DMS153 treated with DMSO at 0.1 percent for 48 hours (cell line): Measurements from ENCODE around the gene ZCCHC8.
A peak's percentile ranks its signal among the peaks of the same experiment; 100 is the strongest.

Source experiments
- DNase-seq: peaks from one replicate; lab custom pipeline; 2025; ENCODE audit not compliant: unreplicated experiment; lab: John Stamatoyannopoulos, UW

ZCCHC8 gene

DNA sequence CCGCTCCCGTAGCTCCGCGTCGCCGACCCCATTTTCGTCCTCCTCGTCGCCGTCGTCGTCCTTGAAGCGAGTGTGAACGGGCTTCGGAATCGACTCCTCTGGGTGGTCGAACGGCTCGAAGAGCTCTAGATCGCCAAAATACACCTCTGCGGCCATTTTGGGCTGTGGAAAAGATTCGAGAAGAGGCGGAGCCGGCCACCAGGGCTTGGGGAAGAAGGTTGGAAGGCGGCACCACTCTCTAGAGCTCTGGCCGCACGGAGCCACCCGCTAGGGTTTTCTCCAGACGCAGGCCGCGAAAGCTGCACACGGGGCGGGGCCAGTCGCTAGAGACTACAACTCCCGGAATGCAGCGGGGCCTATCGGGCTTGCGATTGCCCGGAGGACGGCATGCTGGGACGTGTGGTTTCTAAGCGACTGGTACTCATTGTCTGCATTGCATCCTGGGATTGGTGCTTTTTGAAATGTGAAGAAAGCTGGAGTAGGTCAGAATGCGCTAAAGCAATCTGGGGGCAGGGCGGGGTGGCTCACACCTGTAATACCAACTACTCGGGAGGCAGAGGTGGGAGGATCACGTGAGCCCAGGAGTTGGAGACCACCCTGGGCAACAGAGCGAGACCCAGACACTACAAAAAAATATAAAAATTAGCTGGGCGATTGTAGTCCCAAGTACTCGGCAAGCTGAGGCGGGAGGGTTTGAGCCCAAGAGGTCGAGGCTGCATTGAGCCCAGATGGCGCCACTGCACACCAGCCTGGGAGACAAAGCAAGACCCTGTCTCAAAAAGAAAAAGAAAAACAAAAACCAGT is at the start of gene ZCCHC8:
TSS of gene ZCCHC8 (minus strand) at position 248 of the 804 bp plus-strand sequence. CDS start at position 156, 92 bp downstream.
- peak; percentile 99 for DNase-seq

DNA sequence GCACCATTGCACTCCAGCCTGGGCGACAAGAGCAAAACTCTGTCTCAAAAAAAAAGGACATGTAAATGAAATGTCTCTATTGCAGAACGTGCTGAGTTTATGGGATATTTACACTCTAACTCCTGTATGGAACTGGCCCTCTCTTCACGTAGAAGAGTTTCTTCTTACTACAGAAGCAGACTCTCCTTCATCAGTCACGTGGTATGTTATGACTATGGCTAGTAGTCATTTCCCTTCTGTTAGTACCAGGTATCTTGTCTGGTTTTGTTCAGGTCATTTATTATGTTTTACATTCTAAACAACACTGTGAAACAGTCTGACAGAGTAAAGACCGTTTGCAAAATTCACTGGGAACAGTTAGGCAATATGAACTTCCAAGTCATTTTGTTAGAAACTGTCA is 46.6 kb upstream of the ZCCHC8 start:
- no peak for DNase-seq

DNA sequence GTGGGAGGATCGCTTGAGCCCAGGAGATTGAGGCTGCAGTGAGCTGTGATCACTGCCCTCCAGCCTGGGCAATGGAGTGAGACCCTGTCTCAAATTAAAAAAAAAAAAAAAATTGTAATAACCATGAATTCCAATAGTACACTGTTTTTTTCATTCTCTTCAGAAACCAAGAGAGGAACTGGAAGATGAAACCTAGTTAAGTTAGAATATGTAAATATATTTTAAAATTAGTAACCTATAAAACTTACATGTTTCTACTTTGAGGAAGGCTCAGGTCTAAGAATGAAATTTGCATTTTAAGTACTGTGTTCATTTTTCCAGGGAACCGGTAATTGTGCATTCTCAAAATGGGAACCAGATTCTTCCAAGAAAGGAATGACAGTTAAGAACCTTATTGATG is 45.1 kb upstream of the ZCCHC8 start:
- DNase-seq = no peak

DNA sequence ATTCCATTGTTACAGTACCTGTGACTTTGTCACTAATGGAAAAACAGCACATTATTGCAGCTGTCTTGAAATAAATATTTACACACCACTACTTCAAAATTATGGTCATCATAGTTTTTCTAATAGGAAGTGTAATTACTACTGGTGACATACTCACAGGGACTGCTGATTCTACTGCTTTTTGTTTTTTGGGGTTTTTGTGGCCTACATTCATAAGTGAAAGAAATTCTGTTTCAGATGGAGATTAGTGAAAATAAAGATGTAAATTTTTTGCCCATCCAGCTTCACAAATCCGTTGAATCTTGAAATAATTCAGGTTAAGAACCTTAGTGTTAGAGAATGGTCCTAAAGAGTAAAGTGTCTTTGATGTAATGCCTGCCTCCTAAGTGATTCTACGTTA is 43.8 kb upstream of the ZCCHC8 start:
- DNase-seq = no peak

DNA sequence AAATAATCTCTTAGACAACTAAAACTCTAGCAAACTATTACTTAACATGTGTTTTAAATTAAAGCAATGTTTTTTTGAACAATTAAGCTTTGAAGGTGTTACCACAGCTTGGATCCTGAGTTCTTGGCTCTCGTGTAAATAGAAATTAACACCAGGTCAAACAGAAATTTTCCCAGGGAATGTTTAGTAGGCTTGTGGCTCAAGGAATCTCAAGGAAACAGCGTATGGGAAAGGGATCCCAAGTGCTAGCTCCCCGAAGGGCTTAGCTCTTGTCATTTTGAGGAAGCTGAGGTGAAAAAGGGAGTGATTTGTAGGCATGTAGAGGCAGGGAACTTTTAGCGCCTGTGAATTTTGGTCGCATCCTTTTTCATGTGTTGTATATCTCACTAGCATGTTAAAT is 37.8 kb upstream of the ZCCHC8 start:
- DNase-seq = no peak

DNA sequence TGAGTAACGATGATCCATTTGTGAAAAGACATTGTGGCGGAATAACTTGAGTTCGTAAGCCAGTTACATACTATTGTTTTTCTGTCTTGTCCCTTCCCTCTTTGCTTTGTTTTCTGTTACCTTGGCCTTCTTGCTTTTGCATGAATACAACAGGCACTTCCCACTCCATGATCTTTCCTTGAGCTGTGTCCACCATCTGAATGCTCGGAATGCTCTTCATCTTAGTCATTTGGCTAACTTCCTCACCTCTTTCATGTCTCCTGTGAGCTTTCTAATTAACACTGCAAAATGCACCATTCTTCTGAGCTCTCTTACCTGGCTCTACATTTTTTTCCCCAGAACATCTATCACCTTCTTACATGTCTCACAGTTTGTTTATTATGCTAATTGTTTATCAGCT is 36.3 kb upstream of the ZCCHC8 start:
- DNase-seq = no peak

DNA sequence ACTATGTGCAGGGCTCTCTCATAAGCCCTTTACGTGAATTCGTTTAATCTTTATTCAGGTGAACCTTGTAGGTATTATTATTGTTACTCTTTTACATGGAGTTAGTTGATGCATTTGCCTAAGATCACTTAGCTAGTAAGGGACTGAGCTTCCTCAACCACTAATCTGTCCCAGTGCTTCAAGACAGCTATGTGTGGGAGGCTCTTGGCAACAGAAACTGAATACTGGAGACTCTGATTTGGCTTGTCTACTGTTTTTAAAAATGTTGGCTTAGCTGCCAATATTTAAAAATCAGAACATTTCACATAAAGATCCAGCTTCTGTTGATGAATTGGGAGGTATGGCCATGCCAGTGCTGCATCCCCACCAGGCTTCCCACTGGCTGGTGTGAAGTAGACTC is 33.1 kb upstream of the ZCCHC8 start:
- no peak for DNase-seq

DNA sequence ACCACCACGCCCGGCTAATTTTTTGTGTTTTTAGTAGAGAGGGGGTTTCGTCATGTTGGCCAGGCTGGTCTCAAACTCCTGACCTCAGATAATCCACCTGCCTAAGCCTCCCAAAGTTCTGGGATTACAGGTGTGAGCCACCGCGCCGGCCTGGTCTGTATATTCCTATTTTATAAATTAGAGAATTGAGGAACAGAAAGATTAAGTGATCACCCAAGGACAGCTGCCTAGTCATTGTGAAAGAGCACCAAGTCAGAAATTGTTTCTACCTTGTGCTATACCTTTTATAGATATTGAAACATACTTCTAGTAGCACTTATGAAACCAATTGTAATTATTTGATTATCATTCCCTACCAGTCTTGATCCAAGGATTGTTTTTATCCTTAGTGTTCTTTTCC is 28.3 kb upstream of the ZCCHC8 start:
- no peak for DNase-seq

DNA sequence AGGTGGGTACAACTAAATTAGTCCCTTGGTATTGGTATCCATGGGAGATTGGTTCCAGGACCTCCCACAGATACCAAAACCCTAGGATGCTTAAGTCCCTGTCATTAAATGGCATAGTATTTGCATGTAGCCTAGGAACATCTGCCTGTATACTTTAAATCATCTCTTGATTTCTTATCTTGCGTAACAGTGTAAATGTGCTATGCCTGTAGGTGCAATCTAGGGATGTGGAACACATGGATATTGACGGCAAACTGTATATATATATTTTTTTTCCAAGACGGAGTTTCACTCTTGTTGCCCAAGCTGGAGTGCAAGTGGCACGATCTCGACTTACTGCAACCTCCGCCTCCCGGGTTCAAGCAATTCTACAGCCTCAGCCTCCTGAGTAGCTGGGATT is 27.9 kb upstream of the ZCCHC8 start:
- no peak for DNase-seq

DNA sequence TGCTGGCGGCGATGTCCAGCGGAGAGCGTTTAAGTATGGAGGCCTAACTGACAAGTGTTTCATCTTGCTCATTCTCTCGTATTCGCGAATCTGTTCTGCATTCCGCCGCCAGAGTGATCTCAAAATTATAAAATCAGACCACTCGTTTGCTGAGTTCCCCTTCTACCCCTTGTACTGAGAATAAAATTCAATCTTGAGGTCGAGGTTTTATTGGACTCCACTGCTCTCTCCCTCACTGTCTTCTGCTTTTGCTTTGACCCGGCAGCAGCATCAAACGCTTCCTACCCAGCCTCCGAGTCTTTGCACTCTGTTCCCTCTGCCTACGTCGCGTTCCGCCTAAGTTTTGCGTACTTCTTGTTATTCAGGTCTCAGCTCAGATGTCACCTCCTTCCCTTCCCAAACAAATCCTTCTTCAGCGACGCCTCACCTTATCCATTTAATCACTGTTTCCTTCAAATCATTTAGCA is 26.8 kb upstream of the ZCCHC8 start:
- DNase-seq = no peak

DNA sequence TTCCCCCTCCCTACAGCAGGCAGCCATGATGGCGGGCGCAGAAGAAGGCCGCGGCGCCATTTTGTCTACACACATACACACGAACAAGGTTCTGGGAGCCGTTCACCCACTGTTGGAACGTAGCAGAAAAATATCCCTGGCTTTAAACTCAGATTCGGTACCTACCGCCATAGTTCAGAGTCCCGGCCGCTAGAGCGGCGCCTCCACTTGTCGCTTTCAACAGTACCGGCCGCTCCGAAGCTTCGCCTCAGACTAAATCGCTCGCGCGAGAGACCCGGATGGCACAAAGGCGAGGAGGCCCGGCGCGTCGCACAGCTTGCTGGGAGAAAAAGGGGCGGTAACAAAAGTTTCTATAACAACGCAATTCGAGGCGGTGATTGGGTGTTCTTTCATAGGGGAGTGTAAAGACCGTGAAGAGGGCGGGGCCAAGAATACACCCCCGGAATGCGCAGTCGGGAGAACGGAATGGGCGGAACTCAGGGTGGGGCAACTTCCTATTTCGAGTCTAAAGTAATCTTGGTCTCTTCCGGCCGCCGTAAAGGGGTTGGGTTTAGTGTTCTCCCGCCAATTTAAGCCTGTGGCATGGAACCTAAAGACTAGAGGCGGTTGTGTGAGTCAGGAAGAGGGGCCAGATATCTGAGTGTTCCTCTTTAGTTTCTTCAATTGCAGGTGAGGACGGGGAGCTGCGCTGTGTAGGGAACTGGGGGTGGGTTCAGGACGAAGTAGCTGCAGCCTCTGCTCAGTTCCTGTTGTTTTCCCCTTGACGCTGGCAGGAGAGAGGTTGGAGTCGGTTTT is 26.1 kb upstream of the ZCCHC8 start, which contains the start of the genes KNTC1 and RSRC2:
TSS of gene KNTC1 (plus strand) at position 567 of the 795 bp plus-strand sequence. CDS start 2,815 bp downstream, outside the sequence.
TSS of gene RSRC2 (minus strand) at position 254 of the 795 bp plus-strand sequence. CDS start at position 171, 83 bp downstream.
- DNase-seq = peak; percentile 99

DNA sequence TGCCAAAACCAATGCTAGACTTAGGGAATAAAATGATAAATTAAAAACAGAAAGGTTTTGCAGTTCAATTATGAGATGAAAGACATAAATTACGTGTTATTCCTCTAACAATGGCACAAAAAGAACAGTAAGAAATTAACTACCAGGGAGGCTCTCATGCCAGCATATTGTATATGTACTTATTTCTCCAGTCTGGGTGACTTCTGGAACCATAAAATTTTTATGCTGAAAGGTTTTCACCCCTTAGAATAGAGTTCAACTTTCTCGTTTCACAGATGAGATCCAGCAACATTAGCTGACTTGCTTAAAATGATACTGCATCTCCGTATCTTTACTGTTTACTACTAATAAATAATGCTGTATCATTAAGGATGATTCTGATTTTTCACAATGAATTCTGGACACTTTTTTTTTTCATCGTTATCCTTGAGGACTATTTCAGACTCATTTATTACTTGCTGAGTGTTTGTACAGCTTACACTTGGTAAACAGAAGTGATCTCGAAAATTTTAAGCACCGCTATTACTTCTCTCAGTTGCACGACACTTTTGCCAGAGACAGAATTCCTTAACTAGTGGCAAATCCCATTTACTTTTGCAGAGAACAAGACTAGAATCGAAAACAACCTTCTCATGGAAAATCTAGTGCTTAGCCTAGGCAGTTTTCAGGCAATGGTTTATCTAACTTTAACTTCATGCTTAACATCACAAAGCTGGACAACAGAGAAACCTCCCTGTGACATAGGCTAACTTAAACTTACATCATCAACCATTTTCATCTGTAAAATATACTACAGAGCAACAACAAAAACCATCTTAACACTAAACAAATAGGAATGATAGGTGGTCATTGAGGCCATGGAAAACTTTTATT is 23.4 kb upstream of the ZCCHC8 start:
- no peak for DNase-seq

DNA sequence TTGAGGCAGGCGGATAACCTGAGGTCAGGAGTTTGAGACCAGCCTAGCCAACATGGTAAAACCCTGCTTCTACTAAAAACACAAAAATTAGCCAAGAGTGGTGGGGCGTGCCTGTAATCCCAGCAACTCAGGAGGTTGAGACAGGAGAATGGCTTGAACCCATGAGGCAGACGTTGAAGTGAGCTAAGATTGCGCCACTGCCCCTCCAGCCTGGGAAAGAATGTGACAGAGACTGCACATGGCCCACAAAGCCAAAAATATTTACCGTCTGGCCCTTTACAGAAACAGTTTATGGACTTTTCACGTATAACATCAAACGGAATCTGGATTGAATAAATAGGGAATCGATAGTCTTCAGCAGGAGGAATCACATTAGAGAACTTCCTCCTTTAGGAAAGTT is 22.5 kb upstream of the ZCCHC8 start:
- no peak for DNase-seq

DNA sequence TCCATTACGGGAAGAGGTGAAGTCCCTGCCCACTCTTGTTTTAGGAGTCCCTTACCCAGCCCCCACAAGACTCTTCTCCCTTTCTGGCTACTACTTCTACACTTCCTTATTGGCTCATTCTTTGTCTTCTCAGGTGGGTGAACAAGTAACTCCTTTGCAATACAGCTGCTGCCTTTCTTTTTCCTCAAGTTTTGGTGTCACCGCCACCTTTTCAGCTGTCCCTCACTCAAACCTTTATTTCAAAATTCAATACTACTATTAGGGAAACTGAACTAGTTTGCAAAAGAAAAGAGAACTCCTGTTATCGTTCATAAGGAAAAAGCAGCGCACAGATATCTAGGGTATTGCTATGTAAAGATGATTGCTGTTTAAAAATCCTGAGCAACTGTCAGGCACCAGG is 19.9 kb upstream of the ZCCHC8 start:
- no peak for DNase-seq

DNA sequence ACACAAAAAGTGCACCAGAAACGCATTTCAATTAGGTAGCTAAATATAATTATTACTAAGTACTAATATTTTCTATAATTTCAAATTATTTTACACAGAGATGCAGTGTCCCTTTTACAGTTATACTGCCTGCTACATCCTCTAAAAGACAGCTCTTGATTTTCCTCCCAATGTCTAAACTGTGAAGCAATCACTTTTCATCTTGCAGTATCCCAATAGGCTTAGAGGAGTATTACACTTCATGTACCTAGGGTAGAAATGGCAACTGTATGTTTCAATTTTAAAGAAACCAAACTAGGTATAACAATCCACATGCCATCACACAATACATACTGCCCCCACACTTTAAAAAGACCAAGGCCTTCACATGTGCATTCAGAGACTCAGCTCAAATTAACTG is 18.7 kb upstream of the ZCCHC8 start:
- DNase-seq = no peak

DNA sequence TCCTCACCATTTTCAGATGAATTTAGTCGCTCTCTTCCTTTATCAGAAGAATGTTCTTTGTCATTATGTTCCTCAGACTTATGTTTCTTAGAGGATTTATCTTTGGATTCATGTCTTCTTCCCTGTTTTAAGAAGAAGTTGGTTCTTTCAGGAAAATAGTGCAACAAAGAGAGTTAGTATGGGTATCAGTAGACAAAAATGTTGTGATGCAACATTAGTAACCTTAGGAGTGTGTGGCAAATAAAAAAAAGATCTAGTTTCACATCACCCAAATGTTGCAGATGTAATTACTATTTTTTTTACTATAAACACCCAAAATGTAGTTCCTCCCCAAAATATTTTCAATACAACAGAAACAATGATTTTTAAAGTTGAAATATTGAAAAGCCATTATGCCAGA is 18.2 kb upstream of the ZCCHC8 start:
- no peak for DNase-seq

DNA sequence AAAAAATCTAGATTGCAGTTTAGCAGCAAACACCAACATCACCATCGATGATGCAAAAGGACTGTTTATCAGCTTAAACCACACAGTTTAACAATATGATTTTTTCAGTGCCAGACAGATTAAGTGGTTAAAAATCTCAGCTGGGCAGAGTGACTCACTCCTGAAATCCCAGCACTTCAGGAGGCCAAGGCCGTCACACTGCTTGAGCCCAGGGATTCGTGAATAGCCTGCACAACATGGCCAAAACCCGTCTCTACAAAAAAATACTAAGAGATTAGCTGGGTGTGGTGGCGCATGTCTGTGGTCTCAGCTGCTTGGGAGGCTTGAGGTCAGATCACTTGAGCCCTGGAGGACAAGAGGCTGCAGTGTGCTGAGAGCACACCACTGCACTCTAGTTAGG is 17.1 kb upstream of the ZCCHC8 start:
- DNase-seq = no peak

DNA sequence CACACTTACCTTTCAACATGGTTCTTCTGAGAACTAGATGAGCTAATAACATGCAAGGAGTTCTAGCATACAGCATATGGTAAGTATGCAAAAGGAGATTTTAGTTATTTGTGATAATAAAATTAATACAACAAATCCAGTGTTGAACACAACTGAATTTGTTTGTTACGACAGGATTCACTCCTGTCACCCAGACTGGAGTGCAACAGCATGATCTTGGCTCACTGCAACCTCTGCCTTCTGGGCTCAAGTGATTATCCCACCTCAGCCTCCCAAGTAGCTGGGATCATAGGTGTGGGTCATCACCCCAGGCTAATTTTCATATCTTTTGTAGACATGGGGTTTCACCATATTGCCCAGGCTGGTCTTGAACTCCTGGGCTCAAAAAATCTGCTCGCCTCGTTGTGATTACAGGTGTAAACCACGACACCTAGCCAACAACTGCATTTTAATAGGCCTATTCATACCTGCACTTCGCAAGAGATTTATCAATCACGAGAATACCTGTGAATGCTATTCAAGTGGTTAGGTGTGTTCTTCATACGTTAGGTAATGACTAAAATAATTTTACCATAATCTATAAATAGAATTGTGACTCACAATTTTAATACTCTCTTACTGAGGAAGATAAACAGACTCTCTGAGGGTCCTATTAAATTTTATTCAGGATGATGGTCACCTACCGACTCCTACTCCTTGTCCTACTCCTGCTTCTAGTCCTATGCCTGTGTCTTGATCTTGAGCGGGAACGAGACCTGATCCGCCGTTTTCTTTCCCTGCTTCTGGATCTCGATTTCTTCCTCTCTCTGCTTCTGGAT is 16.0 kb upstream of the ZCCHC8 start:
- DNase-seq = no peak

DNA sequence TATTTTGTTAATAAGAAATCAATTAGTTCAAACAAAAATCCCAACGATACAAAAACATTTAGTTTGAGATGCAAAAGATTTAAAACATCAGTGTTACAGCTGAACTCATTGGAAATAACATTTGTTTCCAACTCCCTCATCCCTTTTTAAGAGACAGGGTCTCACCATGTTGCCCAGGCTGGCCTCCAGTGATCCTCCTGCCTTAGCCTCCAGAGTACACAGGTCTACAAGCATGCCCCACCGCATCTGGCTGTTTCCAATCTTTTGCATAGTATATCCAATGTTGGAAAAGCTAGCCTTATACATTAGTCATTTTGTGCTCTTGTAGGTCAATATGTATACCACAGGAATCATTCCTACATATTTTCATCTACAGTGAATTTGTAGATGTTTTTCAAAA is 14.5 kb upstream of the ZCCHC8 start:
- no peak for DNase-seq

DNA sequence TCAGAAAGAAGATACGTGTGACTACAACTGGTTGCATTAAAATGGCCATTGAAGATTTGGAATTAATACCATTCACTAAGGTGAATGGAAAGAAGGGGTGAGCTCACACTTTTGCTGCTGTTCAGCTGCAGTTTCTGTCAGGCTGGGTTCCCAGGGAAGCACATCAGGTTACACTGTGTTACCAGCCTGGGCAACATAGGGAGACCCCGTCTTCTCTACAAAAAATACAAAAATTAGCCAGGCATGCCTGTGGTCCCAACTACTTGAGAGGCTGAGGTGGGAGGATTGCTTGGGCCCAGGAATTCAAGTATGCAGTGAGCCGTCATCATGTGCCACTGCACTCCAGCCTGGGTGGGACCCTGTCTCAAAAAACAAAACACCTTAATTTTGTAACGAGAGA is 12.9 kb upstream of the ZCCHC8 start:
- no peak for DNase-seq
